Coronary artery (tissue), 2 donors: Measurements from ENCODE around the gene CHP2.
"Not testable (repeated sequence)": the region's sequence is repeated elsewhere in the genome, so short reads cannot be mapped to it uniquely, and the experiment has no call there.

Experiments
- DNase-seq: peaks from one replicate; pipeline ENCODE4 v3.0.0-alpha.2; 2017; ENCODE audit warnings: low spot score
- H3K27ac ChIP-seq, 2 donors: fragments of 200-600 bp; sonication (generic); one replicate each; pipeline ENCODE4 v1.5.1; 2016 to 2019
- H3K4me3 ChIP-seq: fragments of 200-600 bp; sonication (generic); 2 replicates; pipeline ENCODE4 v1.5.1; 2016; ENCODE audit warnings: mild to moderate bottlenecking, moderate library complexity
- TF ChIP-seq, protein P1 (sequence below): fragments of 200-600 bp; sonication (generic); IDR thresholded peaks from one replicate; pipeline ENCODE4 v1.5.1; 2019; ENCODE audit warnings: antibody characterized with exemption

The CHP2 gene

GRCh38 chr16:23712976-23713375 is 41.9 kb upstream of the CHP2 start, which contains the start of gene ERN2:
Gene ERN2, minus strand, starts transcription at chr16:23713222. Its CDS starts 35 bp downstream, at chr16:23713187.
- no peak within 1 kb of the TSS for H3K4me3 ChIP-seq
- no peak within 1 kb of the TSS for H3K27ac ChIP-seq
- TF ChIP-seq, protein P1, sequence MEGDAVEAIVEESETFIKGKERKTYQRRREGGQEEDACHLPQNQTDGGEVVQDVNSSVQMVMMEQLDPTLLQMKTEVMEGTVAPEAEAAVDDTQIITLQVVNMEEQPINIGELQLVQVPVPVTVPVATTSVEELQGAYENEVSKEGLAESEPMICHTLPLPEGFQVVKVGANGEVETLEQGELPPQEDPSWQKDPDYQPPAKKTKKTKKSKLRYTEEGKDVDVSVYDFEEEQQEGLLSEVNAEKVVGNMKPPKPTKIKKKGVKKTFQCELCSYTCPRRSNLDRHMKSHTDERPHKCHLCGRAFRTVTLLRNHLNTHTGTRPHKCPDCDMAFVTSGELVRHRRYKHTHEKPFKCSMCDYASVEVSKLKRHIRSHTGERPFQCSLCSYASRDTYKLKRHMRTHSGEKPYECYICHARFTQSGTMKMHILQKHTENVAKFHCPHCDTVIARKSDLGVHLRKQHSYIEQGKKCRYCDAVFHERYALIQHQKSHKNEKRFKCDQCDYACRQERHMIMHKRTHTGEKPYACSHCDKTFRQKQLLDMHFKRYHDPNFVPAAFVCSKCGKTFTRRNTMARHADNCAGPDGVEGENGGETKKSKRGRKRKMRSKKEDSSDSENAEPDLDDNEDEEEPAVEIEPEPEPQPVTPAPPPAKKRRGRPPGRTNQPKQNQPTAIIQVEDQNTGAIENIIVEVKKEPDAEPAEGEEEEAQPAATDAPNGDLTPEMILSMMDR = no peak
- no peak for DNase-seq

DNA sequence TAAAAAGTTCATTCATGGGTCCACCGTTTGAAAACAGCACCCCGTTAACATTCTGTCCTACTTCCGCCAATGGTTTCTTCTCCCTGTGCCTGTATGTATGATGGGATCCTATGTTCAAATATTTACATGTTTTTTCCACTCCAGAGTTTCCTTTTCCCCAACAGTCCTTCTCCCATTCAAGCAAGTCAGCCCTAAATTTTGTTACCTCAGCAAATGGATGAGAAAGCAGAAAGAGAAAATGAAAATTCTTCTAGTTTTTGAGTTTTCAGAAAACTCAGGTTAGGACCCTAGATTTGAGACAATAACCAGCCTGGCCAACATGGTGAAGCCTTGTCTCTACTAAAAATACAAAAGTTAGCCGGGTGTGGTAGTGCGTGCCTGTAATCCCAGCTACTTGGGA is 38.3 kb upstream of the CHP2 start:
- H3K4me3 ChIP-seq = no peak overlapping the region
- TF ChIP-seq, protein P1 = no peak
- H3K27ac ChIP-seq = no peak overlapping the region
- no peak for DNase-seq

DNA sequence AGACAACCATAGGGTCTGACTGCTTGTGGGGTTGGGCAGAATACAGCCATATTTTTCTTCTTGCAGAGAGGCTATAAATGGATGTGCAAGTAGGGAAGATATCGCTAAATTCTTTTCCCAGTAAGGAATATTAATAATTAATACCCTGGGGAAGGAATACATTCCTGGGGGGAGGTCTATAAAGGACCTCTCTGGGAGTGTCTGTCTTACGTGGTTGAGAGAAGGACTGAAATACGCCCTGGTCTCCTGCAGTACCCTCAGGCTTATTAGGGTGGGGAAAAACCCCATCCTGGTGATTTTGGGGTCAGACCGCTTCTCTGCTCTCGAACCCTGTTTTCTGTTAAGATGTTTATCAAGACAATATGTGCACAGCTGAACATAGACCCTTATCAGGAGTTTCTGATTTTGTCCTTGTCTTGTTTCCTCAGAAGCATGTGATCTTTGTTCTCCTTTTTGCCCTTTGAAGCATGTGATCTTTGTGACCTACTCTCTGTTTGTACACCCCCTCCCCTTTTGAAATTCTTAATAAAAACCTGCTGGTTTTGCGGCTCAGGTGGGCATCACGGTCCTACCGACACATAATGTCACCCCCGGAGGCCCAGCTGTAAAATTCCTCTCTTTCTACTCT is 32.1 kb upstream of the CHP2 start:
- H3K27ac ChIP-seq, DNase-seq, H3K4me3 ChIP-seq: not testable (repeated sequence)

GRCh38 chr16:23724096-23724784 is 30.6 kb upstream of the CHP2 start:
- Histone ChIP-seq H3K4me3 (no peak overlapping the region), H3K27ac (no peak overlapping the region)
- no peak for DNase-seq
- TF ChIP-seq, protein P1 = no peak

- Histone ChIP-seq H3K4me3 (no peak overlapping the region), H3K27ac (no peak overlapping the region)
- TF ChIP-seq, protein P1 = no peak
- DNase-seq = no peak
These were observed 30.1 kb upstream of the CHP2 start for GRCh38 chr16:23724785-23725131.

GRCh38 chr16:23726710-23727109 is 28.1 kb upstream of the CHP2 start:
- Histone ChIP-seq H3K4me3 (no peak overlapping the region), H3K27ac (no peak overlapping the region)
- TF ChIP-seq, protein P1 = no peak
- DNase-seq = no peak

GRCh38 chr16:23728112-23728477 is 26.7 kb upstream of the CHP2 start:
- no peak for DNase-seq
- TF ChIP-seq, protein P1 = no peak
- no peak overlapping the region for H3K27ac ChIP-seq
- no peak overlapping the region for H3K4me3 ChIP-seq
